H1 (cell line): ENCODE results near the gene HK1. TPM values are rescaled to one million over a fixed set of nuclear protein-coding genes. Genes with fewer than 3 reads are reported as not detected.

Source experiments
- CTCF ChIA-PET: fragments of 300-600 bp; sonication (Branson Sonifier 250); formaldehyde crosslinking; loops from one replicate; lab custom pipeline; 2021; ENCODE audit not compliant: partially characterized antibody; lab: Charles Lee
- POLR2A ChIA-PET: fragments of 300-600 bp; sonication (Branson Sonifier 250); formaldehyde crosslinking; loops from one replicate; lab custom pipeline; 2021; ENCODE audit warnings: inconsistent platforms; ENCODE audit not compliant: partially characterized antibody; lab: Charles Lee
- DNase-seq, 2 experiments: peaks; one replicate each; pipeline versions ENCODE4 v3.0.0 to v3.0.0-alpha.2; 2010 to 2022; ENCODE audit warnings: low spot score in 2 of 2, low read depth in 1 of 2, mixed read lengths in 1 of 2
- FAIRE-seq: peaks from 2 replicates; lab custom pipeline; 2011; peaks lifted over from hg19 to GRCh38; lab: Jason Lieb, UNC
- H2AFZ ChIP-seq: 2 replicates; pipeline ENCODE4 v1.8.1; 2012; ENCODE audit warnings: low read length, inconsistent platforms
- H2AK5ac ChIP-seq: 2 replicates; pipeline ENCODE4 v1.6.1; 2013; ENCODE audit warnings: low read depth, low read length
- H2BK120ac ChIP-seq: replicated peaks from 2 replicates; pipeline ENCODE3; 2013; ENCODE audit warnings: low read depth, low read length, inconsistent platforms
- H2BK12ac ChIP-seq: 2 replicates; pipeline ENCODE4 v1.6.1; 2013; ENCODE audit warnings: low read depth, low read length
- H2BK15ac ChIP-seq: 2 replicates; pipeline ENCODE4 v1.6.1; 2013; ENCODE audit warnings: low read length
- H2BK20ac ChIP-seq: 2 replicates; pipeline ENCODE4 v1.6.1; 2013; ENCODE audit warnings: low read length
- H2BK5ac ChIP-seq: 2 replicates; pipeline ENCODE4 v1.6.1; 2013; ENCODE audit warnings: low read depth, low read length
- H3K14ac ChIP-seq: 2 replicates; pipeline ENCODE4 v1.6.1; 2013; ENCODE audit warnings: inconsistent platforms; ENCODE audit not compliant: insufficient read length
- H3K18ac ChIP-seq: 2 replicates; pipeline ENCODE4 v1.6.1; 2013; ENCODE audit warnings: low read length; ENCODE audit errors: extremely low read depth
- H3K23ac ChIP-seq: 2 replicates; pipeline ENCODE4 v1.6.1; 2013; ENCODE audit warnings: inconsistent platforms; ENCODE audit not compliant: insufficient read length
- H3K23me2 ChIP-seq: 2 replicates; pipeline ENCODE4 v1.6.1; 2013; ENCODE audit warnings: low read depth, low read length
- H3K27ac ChIP-seq: 2 replicates; pipeline ENCODE4 v1.6.1; 2011; ENCODE audit warnings: low read depth, low read length, inconsistent platforms
- H3K27me3 ChIP-seq, 4 experiments: replicated peaks in 1 of 4; 1 replicate in 1 of 4; 2 replicates in 3 of 4; pipeline versions ENCODE4 v1.6.1 to v1.8.1; 2011 to 2013; ENCODE audit warnings: low read length in 3 of 4, mild to moderate bottlenecking in 3 of 4, inconsistent platforms in 2 of 4, mixed read lengths in 2 of 4, moderate library complexity in 1 of 4; ENCODE audit not compliant: control insufficient read depth in 3 of 4, insufficient read depth in 3 of 4; ENCODE audit errors: extremely low read depth in 1 of 4
- H3K36me3 ChIP-seq, 4 experiments: 2 replicates each; pipeline versions ENCODE4 v1.6.1 to v1.8.1; 2011 to 2013; ENCODE audit warnings: mild to moderate bottlenecking in 4 of 4, low read length in 3 of 4, moderate library complexity in 2 of 4, control low read depth in 1 of 4, inconsistent platforms in 1 of 4; ENCODE audit not compliant: insufficient read depth in 4 of 4, control insufficient read depth in 2 of 4
- H3K4ac ChIP-seq: replicated peaks from 2 replicates; pipeline ENCODE3; 2013; ENCODE audit warnings: low read length, low read depth, mixed read lengths, inconsistent platforms; ENCODE audit not compliant: insufficient read length
- H3K4me1 ChIP-seq, 4 experiments: replicated peaks in 1 of 4; 1 replicate in 1 of 4; 2 replicates in 3 of 4; pipeline versions ENCODE4 v1.6.1 to v1.8.1; 2011 to 2013; ENCODE audit warnings: low read length in 3 of 4, inconsistent platforms in 2 of 4, mixed read lengths in 1 of 4; ENCODE audit not compliant: insufficient read depth in 4 of 4, control insufficient read depth in 3 of 4
- H3K4me2 ChIP-seq, 2 experiments: 2 replicates each; pipeline versions ENCODE4 v1.6.1 to v1.8.1; 2011 to 2013; ENCODE audit warnings: low read depth in 2 of 2, low read length in 2 of 2, control low read depth in 1 of 2, inconsistent platforms in 1 of 2, mild to moderate bottlenecking in 1 of 2; ENCODE audit not compliant: insufficient read depth in 1 of 2
- H3K4me3 ChIP-seq, 4 experiments: fragments of 200-600, 300-600 bp in 1 of 4; sonication (generic), shearing (Covaris generic), sonication (Bioruptor Twin) in 1 of 4; 2 replicates each; pipeline versions ENCODE4 v1.5.1 to v1.8.1; 2011 to 2016; ENCODE audit warnings: low read length in 4 of 4, low read depth in 3 of 4, control low read depth in 2 of 4, inconsistent platforms in 2 of 4, mild to moderate bottlenecking in 2 of 4, mixed read lengths in 1 of 4, moderate library complexity in 1 of 4; ENCODE audit not compliant: insufficient read depth in 2 of 4; ENCODE audit errors: extremely low read depth in 1 of 4
- H3K56ac ChIP-seq: replicated peaks from 2 replicates; pipeline ENCODE3; 2013; ENCODE audit warnings: low read depth, mild to moderate bottlenecking, mixed read lengths, low read length, inconsistent platforms; ENCODE audit not compliant: insufficient read length
- H3K79me1 ChIP-seq: 2 replicates; pipeline ENCODE4 v1.6.1; 2013; ENCODE audit warnings: low read depth, low read length, control low read depth
- H3K79me2 ChIP-seq, 2 experiments: 2 replicates each; pipeline versions ENCODE4 v1.6.1 to v1.8.1; 2012 to 2013; ENCODE audit warnings: low read length in 2 of 2, mild to moderate bottlenecking in 2 of 2, inconsistent platforms in 1 of 2; ENCODE audit not compliant: insufficient read depth in 2 of 2, control insufficient read depth in 1 of 2
- H3K9ac ChIP-seq, 4 experiments: replicated peaks in 1 of 4; 1 replicate in 1 of 4; 2 replicates in 3 of 4; pipeline versions ENCODE4 v1.6.1 to v1.8.1; 2011 to 2013; ENCODE audit warnings: low read depth in 3 of 4, low read length in 3 of 4, control low read depth in 2 of 4, mild to moderate bottlenecking in 2 of 4, moderate library complexity in 2 of 4, inconsistent platforms in 1 of 4; ENCODE audit errors: extremely low read depth in 1 of 4
- H3K9me3 ChIP-seq, 2 experiments: 2 replicates each; pipeline versions ENCODE4 v1.6.1 to v1.8.1; 2012 to 2013; ENCODE audit warnings: mild to moderate bottlenecking in 2 of 2, moderate library complexity in 2 of 2, control low read depth in 1 of 2, inconsistent platforms in 1 of 2, low read depth in 1 of 2, low read length in 1 of 2, mixed read lengths in 1 of 2; ENCODE audit not compliant: insufficient read depth in 2 of 2
- H4K20me1 ChIP-seq, 2 experiments: replicated peaks in 1 of 2; 2 replicates each; pipeline versions ENCODE3 to v1.8.1; 2011 to 2013; ENCODE audit warnings: inconsistent platforms in 2 of 2, low read length in 2 of 2, mild to moderate bottlenecking in 1 of 2; ENCODE audit not compliant: insufficient read depth in 2 of 2, control insufficient read depth in 1 of 2
- H4K5ac ChIP-seq: 2 replicates; pipeline ENCODE4 v1.6.1; 2013; ENCODE audit warnings: low read length, low read depth, mixed read lengths, inconsistent platforms; ENCODE audit not compliant: insufficient read length
- H4K8ac ChIP-seq: 2 replicates; pipeline ENCODE4 v1.8.0; 2013; ENCODE audit warnings: mild to moderate bottlenecking, moderate library complexity, low read length, inconsistent platforms; ENCODE audit not compliant: insufficient read depth; ENCODE audit errors: extremely low read depth
- H4K91ac ChIP-seq: replicated peaks from 2 replicates; pipeline ENCODE3; 2013; ENCODE audit warnings: low read length, mixed read lengths, inconsistent platforms; ENCODE audit not compliant: insufficient read length
- CBX8 ChIP-seq: fragments of 300-800, 300-1000 bp; sonication (generic); IDR thresholded peaks from 2 replicates; pipeline ENCODE4 v1.7.1; 2016; ENCODE audit warnings: low read depth, low read length, borderline replicate concordance
- CREB1 ChIP-seq: IDR thresholded peaks from 2 replicates; pipeline ENCODE4 v1.6.1; 2012; ENCODE audit warnings: inconsistent platforms
- JUND ChIP-seq: IDR thresholded peaks from 2 replicates; pipeline ENCODE4 v1.6.1; 2011; ENCODE audit warnings: mild to moderate bottlenecking, improper control_type of control experiment, low read length
- NRF1 ChIP-seq: IDR thresholded peaks from 2 replicates; pipeline ENCODE4 v1.6.1; 2011; ENCODE audit warnings: mild to moderate bottlenecking, low read depth, low read length, improper control_type of control experiment
- WGBS, 2 experiments: shearing (Covaris generic) in 1 of 2; methylation state at CpG; one replicate each; pipeline versions ENCODE4 v1.1.6 to v1.1.7; 2013 to 2015; ENCODE audit warnings: low lambda C conversion rate in 2 of 2, mixed read lengths in 2 of 2, inconsistent platforms in 1 of 2, low coverage in 1 of 2, missing lambda C conversion rate in 1 of 2; ENCODE audit not compliant: insufficient replicate concordance in 2 of 2, insufficient coverage in 1 of 2, insufficient read length in 1 of 2; ENCODE audit errors: extremely low coverage in 1 of 2, missing lambda C conversion rate in 1 of 2; 5-methylcytosine and 5-hydroxymethylcytosine counted together
- polyA plus RNA-seq, 7 experiments: library from polyadenylated mRNA; depleted of rRNA in 3 of 7; stranded (reverse) in 5 of 7; unstranded in 2 of 7; fragments of >200 nt in 5 of 7; fragments of 200-250 nt in 2 of 7; gene quantifications; 1 replicate in 5 of 7; 2 replicates in 1 of 7; 4 replicates in 1 of 7; pipeline versions ENCODE4 v1.2.1 to v1.2.3, GENCODE V29; 2011 to 2013; ENCODE audit warnings: missing spikeins in 2 of 7, mixed read lengths in 2 of 7
- total RNA-seq: library from RNA; stranded (reverse); fragmentation: NEBNext Ultra II Directional; extraction: Animal tissue kit (Norgen Biotek cat#: 25700); gene quantifications from 2 replicates; pipeline ENCODE4 v1.2.1, GENCODE V29; 2021
- TF ChIP-seq, protein P1 (sequence below): IDR thresholded peaks from 2 replicates; pipeline ENCODE4 v1.6.1; 2012; ENCODE audit warnings: low read length, inconsistent platforms

The HK1 gene
- total and polyA plus RNA-seq, 2 of the 8 experiments (the other 6 are each of a cell fraction or from before 2014, with no cell fraction given): 55.8 to 247 TPM

DNA sequence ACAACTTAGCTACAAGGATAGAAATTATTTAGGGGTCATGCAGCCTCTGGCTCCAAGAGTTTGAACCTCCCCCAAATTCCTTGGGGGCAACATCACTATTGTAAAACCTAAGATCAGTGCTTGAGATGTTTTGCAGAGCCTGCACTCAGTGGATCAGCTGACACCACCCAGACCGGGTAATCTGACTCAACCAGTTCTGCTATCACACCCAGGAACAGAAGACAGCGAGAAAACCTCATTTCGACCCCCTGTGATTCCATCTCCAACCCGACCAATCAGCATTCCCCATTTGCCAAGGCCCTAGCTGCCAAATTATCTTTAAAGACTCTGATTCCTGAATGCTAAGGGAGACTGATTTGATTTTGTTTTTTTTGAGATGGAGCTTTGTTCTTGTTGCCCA lies 133.2 kb downstream of the HK1 start:
- peaks cover 0 to 6% (median 3%) of the 10 kb centered on the region in 4 experiments; a peak in 4 of 7 replicates for H3K4me1 ChIP-seq
- no peak overlapping the region for H3K18ac ChIP-seq
- no peaks in the 10 kb centered on the region for H3K79me1 ChIP-seq
- POLR2A ChIA-PET: interaction anchor here (1.5 kb wide), 1 partner anchor 13 kb away, joined by 4 read pairs; no protein-coding TSS in a partner anchor
- CTCF ChIA-PET: interaction anchor here (0.6 to 2.1 kb wide), 10 partner anchors 8 to 223 kb away, joined by 3 to 7 read pairs (median 3); no protein-coding TSS in a partner anchor
- TF ChIP-seq, protein P1, sequence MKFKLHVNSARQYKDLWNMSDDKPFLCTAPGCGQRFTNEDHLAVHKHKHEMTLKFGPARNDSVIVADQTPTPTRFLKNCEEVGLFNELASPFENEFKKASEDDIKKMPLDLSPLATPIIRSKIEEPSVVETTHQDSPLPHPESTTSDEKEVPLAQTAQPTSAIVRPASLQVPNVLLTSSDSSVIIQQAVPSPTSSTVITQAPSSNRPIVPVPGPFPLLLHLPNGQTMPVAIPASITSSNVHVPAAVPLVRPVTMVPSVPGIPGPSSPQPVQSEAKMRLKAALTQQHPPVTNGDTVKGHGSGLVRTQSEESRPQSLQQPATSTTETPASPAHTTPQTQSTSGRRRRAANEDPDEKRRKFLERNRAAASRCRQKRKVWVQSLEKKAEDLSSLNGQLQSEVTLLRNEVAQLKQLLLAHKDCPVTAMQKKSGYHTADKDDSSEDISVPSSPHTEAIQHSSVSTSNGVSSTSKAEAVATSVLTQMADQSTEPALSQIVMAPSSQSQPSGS: no peak
- TF ChIP-seq NRF1 (no peak), CREB1 (no peak), JUND (no peak), CBX8 (no peak)
- H3K9ac ChIP-seq: no peak overlapping the region
- H4K20me1 ChIP-seq: no peaks in the 10 kb centered on the region
- H2BK15ac ChIP-seq: no peak overlapping the region
- H4K8ac ChIP-seq: no peak overlapping the region
- no peak overlapping the region for H3K23ac ChIP-seq
- H3K9me3 ChIP-seq: no peaks in the 10 kb centered on the region
- no peaks in the 10 kb centered on the region for H3K36me3 ChIP-seq
- no peak overlapping the region for H2AK5ac ChIP-seq
- no peak overlapping the region for H3K4me3 ChIP-seq
- H3K4me2 ChIP-seq: no peak overlapping the region
- H2BK5ac ChIP-seq: no peak overlapping the region
- no peak overlapping the region for H3K56ac ChIP-seq
- 82% methylated on average over 4 of the region's 4 CpGs; no CpG with 5 or more reads in 1 of the 2 experiments for WGBS, 2 experiments
- no peak overlapping the region for H3K4ac ChIP-seq
- no peak for DNase-seq
- H2BK120ac ChIP-seq: no peak overlapping the region
- FAIRE-seq: no peak
- H3K79me2 ChIP-seq: no peaks in the 10 kb centered on the region
- no peak overlapping the region for H3K27ac ChIP-seq
- no peak overlapping the region for H2AFZ ChIP-seq
- no peak overlapping the region for H3K14ac ChIP-seq
- no peaks in the 10 kb centered on the region for H3K27me3 ChIP-seq
- H2BK20ac ChIP-seq: no peak overlapping the region
- H2BK12ac ChIP-seq: no peak overlapping the region
- H4K91ac ChIP-seq: no peak overlapping the region
- no peaks in the 10 kb centered on the region for H3K23me2 ChIP-seq
- H4K5ac ChIP-seq: no peak overlapping the region
